Mesenteric fat pad (tissue), 1 donor: Measurements from ENCODE around the gene VDAC1. TPM values are rescaled to one million over a fixed set of nuclear protein-coding genes. Genes with fewer than 3 reads are reported as not detected.

Experiments used
- DNase-seq: peaks from one replicate; pipeline ENCODE4 v3.0.0-alpha.2; 2020; ENCODE audit warnings: low spot score
- total RNA-seq: library from RNA; stranded (reverse); fragmentation: NEBNext Ultra II Directional; extraction: Animal tissue kit (Norgen Biotek cat#: 25700); gene quantifications from one replicate; pipeline ENCODE4 v1.2.1, GENCODE V29; 2021
- donor health status: DM: yes; HTN: yes; CAD: no.

The VDAC1 gene
- total RNA-seq, 1 donor from 2014 or later = 165 TPM

DNA sequence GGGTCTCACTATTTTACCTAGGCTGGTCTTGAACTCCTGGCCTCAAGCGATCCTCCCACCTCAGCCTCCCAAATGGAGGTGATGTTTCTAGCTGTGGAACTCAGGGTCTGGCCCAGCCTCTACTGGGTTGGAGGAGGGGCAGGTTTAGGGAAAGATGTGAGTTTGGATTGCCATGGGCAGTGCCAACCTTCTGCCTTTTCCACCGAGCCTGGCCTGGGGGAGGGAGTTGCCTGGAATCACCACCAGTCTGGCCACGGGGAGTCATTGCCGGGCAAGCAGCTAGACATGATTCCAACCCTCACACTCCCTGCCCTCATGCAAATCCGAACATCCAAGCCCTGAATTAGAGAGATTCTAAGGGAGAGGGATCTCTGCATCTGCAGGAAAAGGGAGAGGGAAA lies 21.0 kb upstream of the VDAC1 start:
- DNase-seq = no peak

DNA sequence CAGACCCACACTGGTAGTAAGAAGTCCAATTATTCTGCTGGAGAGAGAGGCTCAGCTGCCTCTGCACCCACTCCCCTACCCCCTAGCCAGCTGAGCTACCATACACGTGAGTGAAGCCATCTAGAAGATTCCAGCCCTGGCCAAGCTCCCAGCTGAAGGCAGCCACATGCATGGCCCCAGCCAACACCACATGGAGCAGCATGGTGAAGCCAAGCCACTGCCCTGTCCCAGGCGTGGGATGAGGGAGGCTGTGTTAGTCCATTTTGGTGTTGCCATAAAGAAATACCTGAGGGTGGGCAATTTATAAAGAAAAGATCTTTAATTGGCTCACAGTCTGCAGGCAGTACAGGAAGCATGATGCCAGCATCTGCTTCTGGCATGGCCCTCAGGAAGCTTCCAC lies 20.0 kb upstream of the VDAC1 start:
- DNase-seq = no peak

GRCh38 chr5:134022333-134022732 lies 17.6 kb upstream of the VDAC1 start:
- DNase-seq = no peak

GRCh38 chr5:134020188-134020587 lies 15.4 kb upstream of the VDAC1 start:
- DNase-seq = no peak

DNA sequence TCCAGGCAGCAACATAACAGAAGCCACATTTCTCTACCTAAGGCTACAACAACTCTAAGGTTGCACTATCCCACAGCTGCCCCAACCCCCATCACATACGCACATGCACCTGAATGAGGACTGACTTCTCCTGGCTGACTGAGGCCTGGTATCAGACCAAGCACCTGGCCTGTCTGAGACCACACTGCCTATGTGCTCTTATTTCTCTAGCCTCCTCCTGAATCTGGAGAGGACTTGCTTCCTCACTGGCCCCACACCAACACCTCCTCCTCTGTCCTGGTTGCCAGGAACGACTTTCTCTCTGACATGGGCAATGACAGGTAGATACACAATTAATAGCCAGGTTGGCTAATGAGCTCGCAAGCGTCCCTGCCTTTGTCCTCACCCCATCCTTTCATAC lies 14.9 kb upstream of the VDAC1 start:
- no peak for DNase-seq

- DNase-seq = no peak
Observed at GRCh38 chr5:134018986-134019316, 14.2 kb upstream of the VDAC1 start.

GRCh38 chr5:134018154-134018985 lies 13.6 kb upstream of the VDAC1 start:
- no peak for DNase-seq

DNA sequence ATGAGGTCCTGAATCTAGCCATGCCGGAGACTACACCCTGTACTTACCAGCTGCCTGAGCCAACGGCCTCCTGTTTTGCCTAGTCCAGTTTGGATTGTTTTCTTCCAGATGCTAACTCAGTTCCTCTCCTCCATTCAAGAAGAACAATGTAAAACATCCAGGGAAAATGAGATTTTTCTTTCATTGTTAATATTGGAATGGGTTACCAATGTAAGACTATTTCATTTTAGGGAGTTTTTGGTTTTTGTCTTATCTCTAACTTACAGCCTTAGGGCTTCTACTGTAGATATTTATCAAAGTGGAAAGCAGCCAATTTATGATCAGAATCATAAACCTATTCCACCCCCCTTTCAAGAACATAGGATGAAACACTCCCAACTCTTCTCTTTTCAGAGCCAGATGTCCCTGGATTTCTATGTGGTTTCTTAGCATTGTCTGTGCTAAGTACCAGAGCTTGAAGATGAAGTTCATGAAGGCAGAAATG lies 3.5 kb upstream of the VDAC1 start:
- no peak for DNase-seq

DNA sequence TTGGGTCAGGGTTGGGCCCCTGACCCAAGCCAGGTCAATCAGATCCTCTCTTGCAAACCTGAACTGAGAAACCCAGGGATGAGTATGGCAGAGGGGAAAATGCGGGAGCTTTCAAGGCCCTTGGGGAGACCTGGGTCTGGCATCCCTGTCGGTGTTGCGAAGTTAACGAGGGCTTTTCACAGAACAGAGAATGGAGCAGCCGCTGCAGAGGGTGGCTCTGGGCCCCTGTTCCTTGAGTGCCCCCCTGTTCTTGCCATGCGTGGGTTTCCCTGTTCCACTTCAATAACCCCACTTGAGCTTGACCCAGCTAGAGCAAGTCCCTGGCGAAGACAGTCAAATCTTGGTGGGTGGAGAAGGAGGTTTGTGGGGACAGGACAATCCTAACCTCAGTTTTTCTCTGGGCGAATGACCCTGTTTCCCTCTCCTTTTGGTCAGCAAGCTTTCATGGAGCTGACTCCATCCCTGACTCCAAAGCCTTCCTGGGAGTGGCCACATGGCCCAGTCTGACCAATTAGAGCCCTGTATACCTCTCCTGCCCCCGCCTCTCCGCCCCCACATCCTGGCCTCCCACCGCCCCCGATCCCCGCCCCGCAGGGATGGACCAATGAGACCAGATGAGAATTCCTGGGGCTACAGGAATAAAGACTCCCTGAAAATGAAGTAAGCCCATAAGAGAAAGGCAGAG lies 2.9 kb upstream of the VDAC1 start:
- DNase-seq = no peak

- no peak for DNase-seq
Observed at GRCh38 chr5:134006115-134006514, 1.3 kb upstream of the VDAC1 start.

DNA sequence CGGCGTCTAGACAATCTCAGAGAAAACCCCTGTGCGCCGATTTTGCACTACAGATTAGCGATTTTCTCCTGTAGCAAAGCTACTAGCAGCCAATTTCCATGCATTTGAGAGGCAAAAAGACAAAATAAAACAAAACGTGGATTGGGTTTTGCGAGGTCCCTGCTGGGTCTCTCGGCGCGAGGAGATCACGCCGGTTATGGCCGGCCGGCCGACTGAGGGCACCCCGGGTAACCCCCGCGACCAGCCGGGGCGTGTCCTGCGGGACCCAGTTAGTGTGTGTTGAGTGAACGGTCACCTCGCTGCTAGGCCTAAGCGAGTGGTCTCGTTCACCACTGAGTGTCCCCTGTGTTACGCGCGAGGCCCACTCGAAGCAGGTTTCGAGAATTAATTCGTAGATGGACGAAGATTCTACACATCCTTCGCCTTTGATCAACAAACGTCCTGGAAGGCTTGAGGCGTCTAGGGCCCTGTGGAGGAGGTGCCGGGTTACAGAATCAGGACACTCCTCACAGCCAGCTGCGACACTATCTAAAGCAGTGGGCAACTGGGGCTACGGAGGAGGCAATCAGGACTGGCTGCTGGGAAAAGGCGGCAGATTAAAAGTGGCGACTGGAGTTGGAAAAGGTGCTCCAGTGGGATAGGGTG lies 764 bp upstream of the VDAC1 start:
- no peak for DNase-seq

GRCh38 chr5:134003817-134004625 lies 754 bp downstream of the VDAC1 start:
- DNase-seq = peak; percentile 94

DNA sequence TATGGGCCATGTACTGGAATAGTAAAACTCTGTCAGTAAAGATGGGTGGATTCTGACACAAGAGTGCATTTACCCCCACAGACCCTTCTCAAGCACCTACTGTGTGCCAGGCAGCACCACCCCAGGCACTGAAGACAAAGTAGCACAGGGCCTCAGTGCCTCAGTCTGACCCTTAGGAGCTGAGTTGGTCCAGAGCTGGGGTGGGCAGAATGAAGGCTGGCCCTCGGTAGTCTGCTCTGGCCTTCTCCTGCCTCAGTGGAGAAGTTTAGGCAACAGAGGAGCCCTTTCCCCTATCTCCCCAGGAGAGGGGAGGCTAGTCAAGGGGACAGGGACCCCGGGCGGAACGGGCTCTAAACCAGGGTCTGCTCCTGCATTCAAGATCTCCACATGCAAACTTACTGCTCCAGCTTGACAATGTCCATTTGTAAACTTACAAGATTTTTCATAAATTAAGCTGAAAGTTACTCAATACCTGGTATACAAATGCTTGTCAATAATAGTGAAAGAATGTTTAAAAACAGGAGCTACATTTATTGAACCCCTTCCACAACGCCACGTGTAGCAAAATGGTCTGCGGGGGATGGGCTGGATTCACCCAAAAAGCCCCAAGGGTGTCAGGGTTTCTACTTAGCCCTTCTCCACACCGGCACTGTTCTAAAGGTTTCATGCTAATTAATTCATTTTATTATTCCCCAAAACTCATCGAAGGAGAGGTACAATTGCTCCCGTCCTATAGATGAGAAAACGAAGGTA lies 1.5 kb downstream of the VDAC1 start:
- DNase-seq = no peak

DNA sequence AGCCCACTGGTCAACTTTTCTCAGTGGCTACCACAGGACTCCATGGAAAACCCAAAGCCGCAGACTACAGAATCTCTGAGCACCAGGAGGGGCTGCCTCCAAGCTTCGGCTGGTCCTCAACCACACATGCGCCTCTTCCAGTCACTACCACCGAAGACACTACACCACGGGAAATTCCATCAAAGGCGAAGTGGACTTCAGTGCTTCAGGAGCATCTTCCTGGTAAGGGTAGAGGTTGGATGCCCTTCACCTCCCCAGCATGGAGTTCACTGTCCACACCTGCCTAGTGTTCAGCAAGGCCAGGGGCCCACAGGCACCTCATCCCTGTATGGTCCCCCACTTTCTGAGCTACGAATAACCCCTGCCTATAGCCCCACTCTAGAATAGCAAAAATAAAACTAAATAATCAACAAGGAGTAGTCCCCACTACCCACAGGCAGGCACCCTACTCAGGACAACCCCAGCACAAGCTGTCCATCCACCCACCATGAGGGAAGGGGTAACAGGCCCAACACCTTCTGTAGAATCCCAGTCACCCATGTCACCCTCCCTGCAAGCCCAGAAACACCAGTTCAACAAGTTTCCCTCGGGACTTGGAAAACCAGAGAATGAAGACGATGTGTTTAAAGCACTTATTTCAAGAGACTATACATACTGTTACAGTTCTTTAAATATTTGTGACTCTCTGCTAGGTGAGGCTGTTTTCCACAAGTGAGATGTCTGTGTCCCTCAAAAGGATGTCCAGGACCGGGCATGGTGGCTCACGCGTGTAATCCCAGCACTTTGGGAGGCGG lies 2.6 kb downstream of the VDAC1 start:
- DNase-seq = no peak

GRCh38 chr5:134000696-134001453 lies 3.9 kb downstream of the VDAC1 start:
- DNase-seq = no peak

- no peak for DNase-seq
Observed at GRCh38 chr5:134000091-134000511, 4.7 kb downstream of the VDAC1 start.

DNA sequence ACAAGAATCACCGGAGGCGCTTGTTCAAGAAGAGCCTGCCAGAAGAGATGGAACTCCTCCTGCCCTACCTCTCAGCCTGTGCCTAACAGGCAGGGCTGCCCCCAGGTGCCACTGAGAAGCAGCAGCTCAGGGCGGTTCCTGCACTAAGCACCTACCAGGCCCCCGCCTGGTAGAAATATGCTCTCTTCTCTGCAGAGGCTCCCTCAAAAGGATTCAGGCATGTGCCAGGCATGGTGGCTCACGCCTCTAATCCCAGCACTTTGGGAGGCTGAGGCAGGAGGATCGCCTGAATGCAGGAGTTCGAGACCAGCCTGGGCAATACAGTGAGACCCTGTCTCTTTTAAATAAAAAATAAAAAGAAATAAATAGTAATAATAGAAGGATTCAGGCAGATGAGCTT lies 6.0 kb downstream of the VDAC1 start:
- no peak for DNase-seq

- no peak for DNase-seq
Observed at GRCh38 chr5:133998042-133998441, 6.7 kb downstream of the VDAC1 start.

DNA sequence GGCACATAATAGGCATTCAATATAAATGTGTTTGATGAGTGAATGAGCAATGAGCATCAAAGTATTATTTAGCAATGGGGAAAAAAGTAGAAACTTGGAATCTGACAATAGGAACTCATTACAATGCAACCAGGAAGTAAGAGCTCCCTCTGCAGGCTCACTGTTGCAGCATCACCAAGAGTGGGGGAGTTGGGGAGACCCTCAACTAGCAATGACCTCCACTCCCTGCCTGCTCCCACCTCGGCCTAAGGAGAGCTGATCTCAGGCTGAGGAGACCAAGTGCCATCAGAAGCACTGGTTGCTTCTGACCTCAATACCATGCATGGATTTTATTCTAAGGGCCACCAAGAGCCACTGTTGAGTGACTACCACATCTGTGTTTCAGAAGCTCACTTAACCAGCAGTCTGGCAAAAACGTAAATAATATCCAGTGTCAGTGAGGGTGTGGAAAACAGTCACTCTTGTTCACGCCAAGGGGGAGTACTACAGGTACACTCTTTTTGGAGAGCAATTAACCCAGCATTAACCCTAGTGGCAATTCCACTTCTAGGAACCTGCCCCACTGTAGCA lies 8.0 kb downstream of the VDAC1 start:
- DNase-seq = peak; percentile 47
